IMR-90 (cell line): ENCODE results near the gene OR1D5. TPM values are rescaled to one million over a fixed set of nuclear protein-coding genes. Genes with fewer than 3 reads are reported as not detected.

Source experiments
- ATAC-seq: fragments of 200-7000 bp; cut with Tn5 transposase; 2 replicates; pipeline ENCODE4 v1.9.1; 2020; ENCODE audit warnings: low read depth, mild to moderate bottlenecking, moderate library complexity
- BruUV-seq: library from RNA; stranded (reverse); fragments of 400-500 nt; replicated peaks from 2 replicates; lab custom pipeline; 2021; lab: Mats Ljungman, UMichigan
- CTCF ChIA-PET: fragments of 300-600 bp; formaldehyde crosslinking; extraction: SDS; loops from one replicate; lab custom pipeline; 2021; ENCODE audit warnings: antibody characterized with exemption; lab: Yijun Ruan, JAX
- POLR2A ChIA-PET: fragments of 300-600 bp; sonication (Branson Sonifier 250); formaldehyde crosslinking; loops from one replicate; lab custom pipeline; 2022; ENCODE audit warnings: antibody characterized with exemption; ENCODE audit not compliant: unreplicated experiment; lab: Charles Lee
- DNase-seq: peaks from one replicate; pipeline ENCODE4 v3.0.0; 2013
- H2AFZ ChIP-seq: replicated peaks from 2 replicates; pipeline ENCODE3; 2013; ENCODE audit warnings: low read length, mild to moderate bottlenecking; ENCODE audit not compliant: poor library complexity
- H2AK5ac ChIP-seq: 2 replicates; pipeline ENCODE4 v1.6.1; 2013; ENCODE audit warnings: low read depth, low read length, inconsistent platforms
- H2AK9ac ChIP-seq: replicated peaks from 2 replicates; pipeline ENCODE3; 2013; ENCODE audit warnings: mild to moderate bottlenecking, low read depth, low read length, moderate library complexity; ENCODE audit not compliant: poor library complexity
- H2BK120ac ChIP-seq: 2 replicates; pipeline ENCODE4 v1.6.1; 2013; ENCODE audit warnings: low read depth, low read length, inconsistent platforms
- H2BK15ac ChIP-seq: 3 replicates; pipeline ENCODE4 v1.6.1; 2013; ENCODE audit warnings: low read depth, low read length, inconsistent platforms
- H2BK20ac ChIP-seq: 2 replicates; pipeline ENCODE4 v1.6.1; 2013; ENCODE audit warnings: low read depth, mild to moderate bottlenecking, inconsistent platforms, low read length, moderate library complexity
- H2BK5ac ChIP-seq: 2 replicates; pipeline ENCODE4 v1.6.1; 2013; ENCODE audit warnings: mild to moderate bottlenecking, low read depth, low read length, inconsistent platforms; ENCODE audit not compliant: poor library complexity, severe bottlenecking
- H3K14ac ChIP-seq: replicated peaks from 2 replicates; pipeline ENCODE4 v1.6.1; 2013; ENCODE audit warnings: low read depth, low read length, inconsistent platforms
- H3K18ac ChIP-seq: 2 replicates; pipeline ENCODE4 v1.6.1; 2013; ENCODE audit warnings: low read depth, low read length, control low read depth
- H3K23ac ChIP-seq: 2 replicates; pipeline ENCODE4 v1.6.1; 2013; ENCODE audit warnings: low read depth, low read length, inconsistent platforms
- H3K27ac ChIP-seq: 2 replicates; pipeline ENCODE4 v1.5.1; 2013; ENCODE audit warnings: mild to moderate bottlenecking, control low read depth, low read length; ENCODE audit not compliant: insufficient read depth
- H3K27me3 ChIP-seq: 2 replicates; pipeline ENCODE4 v1.6.1; 2013; ENCODE audit warnings: low read length; ENCODE audit not compliant: control insufficient read depth, insufficient read depth
- H3K36me3 ChIP-seq: 2 replicates; pipeline ENCODE4 v1.6.1; 2013; ENCODE audit warnings: low read length, mixed read lengths; ENCODE audit not compliant: control insufficient read depth, insufficient read depth
- H3K4ac ChIP-seq: 2 replicates; pipeline ENCODE4 v1.6.1; 2013; ENCODE audit warnings: low read depth, low read length, inconsistent platforms
- H3K4me1 ChIP-seq: 2 replicates; pipeline ENCODE4 v1.6.1; 2013; ENCODE audit warnings: low read length, mixed read lengths; ENCODE audit not compliant: control insufficient read depth, insufficient read depth
- H3K4me2 ChIP-seq: 2 replicates; pipeline ENCODE4 v1.6.1; 2013; ENCODE audit warnings: low read depth, mild to moderate bottlenecking, control low read depth, low read length, moderate library complexity
- H3K4me3 ChIP-seq: 2 replicates; pipeline ENCODE4 v1.5.1; 2013; ENCODE audit warnings: low read depth, mild to moderate bottlenecking, control low read depth, low read length, moderate library complexity; ENCODE audit not compliant: insufficient read depth
- H3K56ac ChIP-seq: 2 replicates; pipeline ENCODE4 v1.6.1; 2013; ENCODE audit warnings: low read length, inconsistent platforms; ENCODE audit not compliant: insufficient read depth; ENCODE audit errors: extremely low read depth
- H3K79me1 ChIP-seq, 2 experiments: 2 replicates each; pipeline ENCODE4 v1.6.1; 2013; ENCODE audit warnings: low read length in 2 of 2, inconsistent platforms in 1 of 2, low read depth in 1 of 2
- H3K9ac ChIP-seq: 2 replicates; pipeline ENCODE4 v1.6.1; 2013; ENCODE audit warnings: low read depth, low read length, control low read depth
- H3K9me1 ChIP-seq: 2 replicates; pipeline ENCODE4 v1.6.1; 2013; ENCODE audit warnings: low read length, inconsistent platforms; ENCODE audit not compliant: insufficient read depth
- H3K9me3 ChIP-seq: 2 replicates; pipeline ENCODE4 v1.6.1; 2013; ENCODE audit warnings: low read length; ENCODE audit not compliant: control insufficient read depth, insufficient read depth
- H4K20me1 ChIP-seq: 2 replicates; pipeline ENCODE4 v1.6.1; 2013; ENCODE audit warnings: low read length, inconsistent platforms; ENCODE audit not compliant: insufficient read depth
- H4K5ac ChIP-seq: 2 replicates; pipeline ENCODE4 v1.6.1; 2013; ENCODE audit warnings: mild to moderate bottlenecking, low read depth, low read length, control low read depth
- H4K8ac ChIP-seq, 2 experiments: 2 replicates each; pipeline ENCODE4 v1.6.1; 2013; ENCODE audit warnings: low read depth in 2 of 2, low read length in 2 of 2, control low read depth in 1 of 2, inconsistent platforms in 1 of 2
- H4K91ac ChIP-seq: 2 replicates; pipeline ENCODE4 v1.6.1; 2013; ENCODE audit warnings: low read depth, low read length, inconsistent platforms; ENCODE audit not compliant: insufficient read depth
- MAFK ChIP-seq: IDR thresholded peaks from 2 replicates; pipeline ENCODE4 v1.6.1; 2012; ENCODE audit warnings: low read depth, low read length, improper control_type of control experiment
- WGBS, 2 experiments: methylation state at CpG; one replicate each; pipeline versions ENCODE4 v1.1.5 to v1.1.7; 2013; ENCODE audit warnings: missing lambda C conversion rate in 2 of 2; ENCODE audit not compliant: insufficient read length in 1 of 2; ENCODE audit errors: extremely low coverage in 2 of 2; 5-methylcytosine and 5-hydroxymethylcytosine counted together
- dilution Hi-C: fragments of 300-500 bp; cut with HindIII; formaldehyde crosslinking; loops from one replicate; pipeline ENCODE4 v1.14.3; 2018; ENCODE audit warnings: low sequenced_read_pairs; ENCODE audit not compliant: unreplicated experiment
- in situ Hi-C: fragments of 300-500 bp; cut with MboI; formaldehyde crosslinking; loops from 3 replicates; pipeline ENCODE4 v1.14.3; 2019; ENCODE audit warnings: low sequenced_read_pairs, inconsistent platforms, mixed read lengths
- intact Hi-C: fragments of 100-400 bp; cut with micrococcal nuclease; formaldehyde crosslinking; loops from 2 replicates; pipeline ENCODE4 v1.10.0; 2022
- polyA plus RNA-seq, 3 experiments: library from polyadenylated mRNA; depleted of rRNA; stranded (reverse); fragments of >200 nt; gene quantifications; 2 replicates each; pipeline ENCODE4 v1.2.3, GENCODE V29; 2012; ENCODE audit warnings: low replicate concordance in 1 of 3
- total RNA-seq: library from RNA; depleted of rRNA; stranded (reverse); fragments of >200 nt; gene quantifications from 2 replicates; pipeline ENCODE4 v1.2.3, GENCODE V29; 2012
- TF ChIP-seq, protein P1 (sequence below): fragments of 150-350 bp; IDR thresholded peaks from 2 replicates; pipeline ENCODE4 v1.6.1; 2016; ENCODE audit warnings: low read depth, mild to moderate bottlenecking, low read length, moderate library complexity, borderline replicate concordance
- TF ChIP-seq, protein P2 (sequence below): conservative IDR thresholded peaks from 2 replicates; pipeline ENCODE4 v1.5.1; 2012; ENCODE audit warnings: mild to moderate bottlenecking, low read depth, low read length, improper control_type of control experiment

Gene OR1D5
- total and polyA plus RNA-seq, 2 of the 4 experiments (the other 2 are of a cell fraction), result not detected

DNA sequence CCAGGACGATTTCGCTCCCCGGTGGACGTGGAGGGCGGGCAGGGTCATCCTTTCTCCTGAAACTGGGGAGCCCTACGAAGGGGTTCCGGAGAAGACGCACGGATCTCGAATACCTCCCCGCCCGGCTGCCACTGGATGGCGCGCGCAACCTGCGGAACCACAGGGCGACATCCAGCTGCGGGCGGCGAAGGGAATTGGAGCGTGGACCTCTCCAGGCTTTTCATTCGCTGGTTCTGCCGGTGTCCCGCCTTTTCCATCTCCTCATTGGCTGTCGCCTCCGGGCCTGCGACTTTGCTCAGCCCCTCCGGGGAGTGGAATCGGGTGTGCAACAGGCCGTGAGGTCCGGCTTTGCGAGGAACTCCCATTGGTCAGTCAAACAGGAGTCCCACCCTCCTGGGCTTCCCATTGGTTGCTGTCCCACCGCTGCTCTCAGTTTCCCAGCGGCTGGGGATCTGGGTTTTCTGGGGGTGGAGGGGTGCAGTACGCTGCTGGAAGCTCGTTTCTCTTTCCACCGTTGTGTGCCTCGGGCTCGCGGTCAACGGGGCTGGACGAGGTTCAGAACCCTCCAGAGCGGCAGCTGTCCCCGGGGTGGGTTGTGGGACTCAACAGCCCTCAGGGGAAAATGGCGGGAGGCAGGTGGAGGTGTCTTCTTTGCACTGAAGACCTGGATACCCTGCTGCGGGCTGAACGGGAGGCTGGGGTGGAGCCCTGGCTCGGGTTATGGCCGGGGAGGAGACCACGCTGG, 14.5 kb downstream of the OR1D5 start (continued):
- TF ChIP-seq, protein P1, sequence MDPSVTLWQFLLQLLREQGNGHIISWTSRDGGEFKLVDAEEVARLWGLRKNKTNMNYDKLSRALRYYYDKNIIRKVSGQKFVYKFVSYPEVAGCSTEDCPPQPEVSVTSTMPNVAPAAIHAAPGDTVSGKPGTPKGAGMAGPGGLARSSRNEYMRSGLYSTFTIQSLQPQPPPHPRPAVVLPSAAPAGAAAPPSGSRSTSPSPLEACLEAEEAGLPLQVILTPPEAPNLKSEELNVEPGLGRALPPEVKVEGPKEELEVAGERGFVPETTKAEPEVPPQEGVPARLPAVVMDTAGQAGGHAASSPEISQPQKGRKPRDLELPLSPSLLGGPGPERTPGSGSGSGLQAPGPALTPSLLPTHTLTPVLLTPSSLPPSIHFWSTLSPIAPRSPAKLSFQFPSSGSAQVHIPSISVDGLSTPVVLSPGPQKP, result no peak

DNA sequence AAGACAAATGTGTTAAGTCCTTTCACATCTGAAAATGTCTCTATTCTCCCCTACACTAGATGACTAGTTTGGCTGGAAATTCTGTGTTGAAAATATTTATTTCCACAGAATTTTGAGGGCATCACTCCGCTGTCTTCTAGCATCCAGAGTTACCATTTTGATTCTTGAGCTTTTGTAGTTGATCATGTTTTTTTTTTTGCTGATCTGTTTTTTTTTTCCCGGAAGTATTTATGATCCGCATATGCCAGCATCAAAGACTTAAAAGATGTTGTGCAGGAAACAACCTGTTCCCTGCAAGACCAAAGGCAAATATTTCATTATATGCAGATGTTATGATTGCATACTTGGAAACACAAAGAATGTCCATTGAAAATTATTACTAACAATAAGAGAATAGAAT, 16.7 kb downstream of the OR1D5 start:
- Histone ChIP-seq H4K8ac (no peak overlapping the region), H4K20me1 (no peaks in the 10 kb centered on the region), H2AK9ac (no peak overlapping the region), H3K4me3 (no peak overlapping the region), H3K79me1 (no peaks in the 10 kb centered on the region), H3K56ac (no peak overlapping the region), H3K18ac (no peak overlapping the region), H2BK5ac (no peak overlapping the region), H3K36me3 (no peaks in the 10 kb centered on the region), H3K9me1 (no peaks in the 10 kb centered on the region), H4K91ac (no peak overlapping the region), H3K9ac (no peak overlapping the region), H2AK5ac (no peak overlapping the region), H2BK15ac (no peak overlapping the region), H2BK20ac (no peak overlapping the region), H2BK120ac (no peak overlapping the region), H3K27me3 (no peaks in the 10 kb centered on the region), H2AFZ (no peak overlapping the region), H3K23ac (no peak overlapping the region), H3K14ac (no peak overlapping the region), H3K27ac (no peak overlapping the region), H3K4me1 (no peaks in the 10 kb centered on the region), H3K4ac (no peak overlapping the region), H4K5ac (no peak overlapping the region), H3K4me2 (no peak overlapping the region), H3K9me3 (peaks cover 9% of the 10 kb centered on the region)
- dilution Hi-C loops (no loop called here), intact Hi-C loops (loop anchor here (5.0 to 10.0 kb wide), 2 partner anchors 601 to 688 kb away; no protein-coding TSS in a partner anchor), in situ Hi-C loops (loop anchor here (10.0 to 25.0 kb wide), 2 partner anchors 598 to 766 kb away; partner anchors contain the start of gene ITGAE)
- TF ChIP-seq MAFK, result peak; percentile 56
- TF ChIP-seq, protein P2, sequence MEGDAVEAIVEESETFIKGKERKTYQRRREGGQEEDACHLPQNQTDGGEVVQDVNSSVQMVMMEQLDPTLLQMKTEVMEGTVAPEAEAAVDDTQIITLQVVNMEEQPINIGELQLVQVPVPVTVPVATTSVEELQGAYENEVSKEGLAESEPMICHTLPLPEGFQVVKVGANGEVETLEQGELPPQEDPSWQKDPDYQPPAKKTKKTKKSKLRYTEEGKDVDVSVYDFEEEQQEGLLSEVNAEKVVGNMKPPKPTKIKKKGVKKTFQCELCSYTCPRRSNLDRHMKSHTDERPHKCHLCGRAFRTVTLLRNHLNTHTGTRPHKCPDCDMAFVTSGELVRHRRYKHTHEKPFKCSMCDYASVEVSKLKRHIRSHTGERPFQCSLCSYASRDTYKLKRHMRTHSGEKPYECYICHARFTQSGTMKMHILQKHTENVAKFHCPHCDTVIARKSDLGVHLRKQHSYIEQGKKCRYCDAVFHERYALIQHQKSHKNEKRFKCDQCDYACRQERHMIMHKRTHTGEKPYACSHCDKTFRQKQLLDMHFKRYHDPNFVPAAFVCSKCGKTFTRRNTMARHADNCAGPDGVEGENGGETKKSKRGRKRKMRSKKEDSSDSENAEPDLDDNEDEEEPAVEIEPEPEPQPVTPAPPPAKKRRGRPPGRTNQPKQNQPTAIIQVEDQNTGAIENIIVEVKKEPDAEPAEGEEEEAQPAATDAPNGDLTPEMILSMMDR, result no peak
- no peak for ATAC-seq
- CTCF ChIA-PET, result no interaction called here
- no CpG with 5 or more reads among the region's 3 CpGs for WGBS, 2 experiments
- POLR2A ChIA-PET, result no interaction called here
- BruUV-seq, result no TSS peak
- no peak for DNase-seq
